Stomach (tissue), 4 donors: Measurements from ENCODE around the gene TRPM3.

Experiments used
- POLR2AphosphoS5 ChIP-seq, 3 donors: sonication (generic); formaldehyde crosslinking; IDR thresholded peaks; one replicate each; pipeline ENCODE4 v1.6.1; 2016; ENCODE audit warnings: antibody characterized with exemption in 3 of 3
- TF ChIP-seq, protein P1 (sequence below), 7 experiments: fragments of 450-650 bp in 4 of 7; fragments of 200-600 bp in 3 of 7; sonication (generic) in 3 of 7; IDR thresholded peaks; one replicate each; pipeline ENCODE4 v1.5.1; 2016 to 2019; ENCODE audit warnings: antibody characterized with exemption in 7 of 7, control low read depth in 2 of 7, mild to moderate bottlenecking in 1 of 7

DNA sequence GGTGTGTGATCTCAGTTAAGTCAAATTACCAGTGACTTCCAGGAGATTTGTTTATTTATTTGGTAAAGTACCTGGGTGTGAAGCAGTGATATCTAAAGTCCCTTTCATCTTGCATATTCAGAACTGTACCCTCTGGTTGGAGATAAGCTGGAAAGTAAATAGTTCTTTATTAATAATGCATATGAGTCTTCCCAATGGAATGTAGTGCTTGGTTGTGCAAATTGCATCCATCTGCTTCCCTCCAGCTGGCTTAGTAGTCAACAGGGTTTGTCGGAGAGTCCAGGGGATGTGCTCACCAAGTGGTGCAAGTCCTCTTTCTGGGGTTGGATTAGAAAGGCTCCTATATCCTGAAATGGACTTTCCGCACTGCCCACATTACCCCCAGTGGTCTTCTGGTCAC, 42.0 kb downstream of the TRPM3 start:
- TF ChIP-seq, protein P1, sequence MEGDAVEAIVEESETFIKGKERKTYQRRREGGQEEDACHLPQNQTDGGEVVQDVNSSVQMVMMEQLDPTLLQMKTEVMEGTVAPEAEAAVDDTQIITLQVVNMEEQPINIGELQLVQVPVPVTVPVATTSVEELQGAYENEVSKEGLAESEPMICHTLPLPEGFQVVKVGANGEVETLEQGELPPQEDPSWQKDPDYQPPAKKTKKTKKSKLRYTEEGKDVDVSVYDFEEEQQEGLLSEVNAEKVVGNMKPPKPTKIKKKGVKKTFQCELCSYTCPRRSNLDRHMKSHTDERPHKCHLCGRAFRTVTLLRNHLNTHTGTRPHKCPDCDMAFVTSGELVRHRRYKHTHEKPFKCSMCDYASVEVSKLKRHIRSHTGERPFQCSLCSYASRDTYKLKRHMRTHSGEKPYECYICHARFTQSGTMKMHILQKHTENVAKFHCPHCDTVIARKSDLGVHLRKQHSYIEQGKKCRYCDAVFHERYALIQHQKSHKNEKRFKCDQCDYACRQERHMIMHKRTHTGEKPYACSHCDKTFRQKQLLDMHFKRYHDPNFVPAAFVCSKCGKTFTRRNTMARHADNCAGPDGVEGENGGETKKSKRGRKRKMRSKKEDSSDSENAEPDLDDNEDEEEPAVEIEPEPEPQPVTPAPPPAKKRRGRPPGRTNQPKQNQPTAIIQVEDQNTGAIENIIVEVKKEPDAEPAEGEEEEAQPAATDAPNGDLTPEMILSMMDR (IDR thresholded peaks at IDR 0.05): no peak
- TF ChIP-seq POLR2AphosphoS5 (IDR thresholded peaks at IDR 0.05): peak in 1 of 3 donors; percentile 24
